ENCODE measurements around the gene SERGEF.

GRCh38 chr11:17974246-17974645 is 38.6 kb downstream of the SERGEF start:
- TF ChIP-seq POLR2A (IDR thresholded peaks at IDR 0.05; ENCODE audit: low read depth, low read length): no peak
- no peak for TF ChIP-seq POLR2AphosphoS5 (IDR thresholded peaks at IDR 0.05; ENCODE audit: low read depth, low read length)
- no peak for TF ChIP-seq PAX5 (IDR thresholded peaks at IDR 0.05; ENCODE audit: insufficient read depth, low read length, severe bottlenecking)
